ENCODE measurements around the gene TBL3.

The TBL3 gene

GRCh38 chr16:1933097-1933661, 38.7 kb upstream of the TBL3 start:
- no peak for TF ChIP-seq POLR2AphosphoS5 (IDR thresholded peaks at IDR 0.05; ENCODE audit: low read depth, low read length)
- no peak for TF ChIP-seq TAF1 (IDR thresholded peaks at IDR 0.05; ENCODE audit: borderline replicate concordance, insufficient read depth, low read length)
- TF ChIP-seq FOXP2 (optimal IDR thresholded peaks at IDR 0.05; ENCODE audit: borderline replicate concordance, extremely low read depth, extremely low read length, insufficient read depth) = no peak
- no peak for TF ChIP-seq SIN3A (IDR thresholded peaks at IDR 0.05; ENCODE audit: borderline replicate concordance, insufficient read depth, low read length)
- no peak for TF ChIP-seq REST (IDR thresholded peaks at IDR 0.05; ENCODE audit: insufficient read depth in 1 of 2, low read depth in 2 of 2, low read length in 2 of 2)

GRCh38 chr16:1936945-1937479, 34.8 kb upstream of the TBL3 start:
- no peak for TF ChIP-seq REST (IDR thresholded peaks at IDR 0.05; ENCODE audit: insufficient read depth in 1 of 2, low read depth in 2 of 2, low read length in 2 of 2)
- TF ChIP-seq TAF1 (IDR thresholded peaks at IDR 0.05; ENCODE audit: borderline replicate concordance, insufficient read depth, low read length) = no peak
- no peak for TF ChIP-seq SIN3A (IDR thresholded peaks at IDR 0.05; ENCODE audit: borderline replicate concordance, insufficient read depth, low read length)

GRCh38 chr16:1938316-1938715, 33.5 kb upstream of the TBL3 start:
- no peak for TF ChIP-seq SIN3A (IDR thresholded peaks at IDR 0.05; ENCODE audit: borderline replicate concordance, insufficient read depth, low read length)
- no peak for TF ChIP-seq POLR2AphosphoS5 (IDR thresholded peaks at IDR 0.05; ENCODE audit: low read depth, low read length)
- no peak for TF ChIP-seq TAF1 (IDR thresholded peaks at IDR 0.05; ENCODE audit: borderline replicate concordance, insufficient read depth, low read length)
- no peak for TF ChIP-seq FOXP2 (optimal IDR thresholded peaks at IDR 0.05; ENCODE audit: borderline replicate concordance, extremely low read depth, extremely low read length, insufficient read depth)
- no peak for TF ChIP-seq REST (IDR thresholded peaks at IDR 0.05; ENCODE audit: insufficient read depth in 1 of 2, low read depth in 2 of 2, low read length in 2 of 2)

- TF ChIP-seq FOXP2 (optimal IDR thresholded peaks at IDR 0.05; ENCODE audit: borderline replicate concordance, extremely low read depth, extremely low read length, insufficient read depth) = no peak
- no peak for TF ChIP-seq TAF1 (IDR thresholded peaks at IDR 0.05; ENCODE audit: borderline replicate concordance, insufficient read depth, low read length)
- no peak for TF ChIP-seq REST (IDR thresholded peaks at IDR 0.05; ENCODE audit: insufficient read depth in 1 of 2, low read depth in 2 of 2, low read length in 2 of 2)
- no peak for TF ChIP-seq SIN3A (IDR thresholded peaks at IDR 0.05; ENCODE audit: borderline replicate concordance, insufficient read depth, low read length)
- TF ChIP-seq POLR2AphosphoS5 (IDR thresholded peaks at IDR 0.05; ENCODE audit: low read depth, low read length) = no peak
Measured at GRCh38 chr16:1938910-1939309, 32.9 kb upstream of the TBL3 start.
